B cell (primary cell): ENCODE measurements around the gene EED. TPM values are rescaled to one million over a fixed set of nuclear protein-coding genes. Genes with fewer than 3 reads are reported as not detected.

ENCODE experiments used
- ATAC-seq: fragments of 200-7000 bp; cut with Tn5 transposase; one replicate; pipeline ENCODE4 v1.10.0; 2021; ENCODE audit warnings: low read depth, mild to moderate bottlenecking, moderate number of reproducible peaks, moderate library complexity
- CTCF ChIA-PET: fragments of 350-600 bp; sonication (Branson Sonifier 250); formaldehyde crosslinking; loops from one replicate; lab custom pipeline; 2021; ENCODE audit warnings: antibody characterized with exemption, inconsistent platforms; lab: Charles Lee
- POLR2A ChIA-PET: fragments of 350-600 bp; sonication (Branson Sonifier 250); formaldehyde crosslinking; loops from one replicate; lab custom pipeline; 2021; ENCODE audit warnings: antibody characterized with exemption; lab: Charles Lee
- DNase-seq: peaks from one replicate; pipeline ENCODE4 v3.0.0; 2013
- H2AFZ ChIP-seq: 2 replicates; pipeline ENCODE4 v1.6.1; 2012; ENCODE audit warnings: mild to moderate bottlenecking, low read depth, low read length; ENCODE audit not compliant: insufficient read depth, poor library complexity, severe bottlenecking
- H3K27ac ChIP-seq, 2 donors: 1 replicate in 1 of 2; 2 replicates in 1 of 2; pipeline ENCODE4 v1.5.1; 2012 to 2013; ENCODE audit warnings: low read length in 2 of 2, mild to moderate bottlenecking in 2 of 2, moderate library complexity in 1 of 2
- H3K27me3 ChIP-seq, 4 experiments: fragments of 200-600 bp in 1 of 4; sonication (generic) in 1 of 4; replicated peaks in 1 of 4; 1 replicate in 2 of 4; 2 replicates in 2 of 4; pipeline versions ENCODE4 v1.6.1 to v1.7.0; 2013 to 2016; ENCODE audit warnings: low read length in 3 of 4, mild to moderate bottlenecking in 2 of 4, mixed read lengths in 1 of 4, moderate library complexity in 1 of 4; ENCODE audit not compliant: insufficient read depth in 4 of 4, control insufficient read depth in 3 of 4; ENCODE audit errors: control extremely low read depth in 1 of 4
- H3K36me3 ChIP-seq, 2 experiments: replicated peaks in 1 of 2; 1 replicate in 1 of 2; 2 replicates in 1 of 2; pipeline versions ENCODE4 v1.6.1 to v1.7.1; 2013; ENCODE audit warnings: low read length in 1 of 2; ENCODE audit not compliant: insufficient read depth in 2 of 2, control insufficient read depth in 1 of 2; ENCODE audit errors: control extremely low read depth in 1 of 2, extremely low read depth in 1 of 2
- H3K4me1 ChIP-seq, 2 donors: fragments of 200-600 bp in 1 of 2; sonication (generic) in 1 of 2; 1 replicate in 1 of 2; 2 replicates in 1 of 2; pipeline versions ENCODE4 v1.5.1 to v1.6.1; 2013 to 2017; ENCODE audit warnings: low read length in 2 of 2; ENCODE audit not compliant: control insufficient read depth in 2 of 2, insufficient read depth in 2 of 2
- H3K4me2 ChIP-seq: replicated peaks from 2 replicates; pipeline ENCODE3; 2012; ENCODE audit warnings: mild to moderate bottlenecking, low read depth, low read length; ENCODE audit not compliant: poor library complexity, severe bottlenecking
- H3K4me3 ChIP-seq, 5 experiments: fragments of 200-600 bp in 1 of 5; sonication (generic) in 1 of 5; 1 replicate in 3 of 5; 2 replicates in 2 of 5; pipeline versions ENCODE4 v1.5.1 to v1.7.0; 2011 to 2016; ENCODE audit warnings: low read length in 4 of 5, mild to moderate bottlenecking in 4 of 5, low read depth in 2 of 5, control low read depth in 1 of 5, moderate library complexity in 1 of 5; ENCODE audit not compliant: insufficient read depth in 1 of 5; ENCODE audit errors: control extremely low read depth in 1 of 5, extremely low read depth in 1 of 5
- H3K79me2 ChIP-seq: fragments of 200-600 bp; sonication (generic); one replicate; pipeline ENCODE4 v1.6.0; 2016; ENCODE audit warnings: low read length; ENCODE audit not compliant: control insufficient read depth, insufficient read depth
- H3K9ac ChIP-seq: fragments of 200-600 bp; sonication (generic); 2 replicates; pipeline ENCODE4 v1.6.1; 2017; ENCODE audit warnings: mild to moderate bottlenecking, low read length, moderate library complexity
- H3K9me3 ChIP-seq, 3 donors: one replicate each; pipeline versions ENCODE4 v1.6.1 to v1.7.1; 2013; ENCODE audit warnings: low read length in 2 of 3; ENCODE audit not compliant: control insufficient read depth in 2 of 3, insufficient read depth in 1 of 3; ENCODE audit errors: control extremely low read depth in 1 of 3
- H4K20me1 ChIP-seq: 2 replicates; pipeline ENCODE4 v1.6.0; 2012; ENCODE audit warnings: mild to moderate bottlenecking, low read length; ENCODE audit not compliant: insufficient read depth, control insufficient read depth, poor library complexity, severe bottlenecking
- H3K27ac Mint-ChIP-seq: one replicate; pipeline ENCODE4 v1.8.0; 2021; ENCODE audit warnings: mixed read lengths
- H3K27me3 Mint-ChIP-seq: one replicate; pipeline ENCODE4 v1.8.0; 2021; ENCODE audit warnings: mixed read lengths
- H3K4me1 Mint-ChIP-seq: one replicate; pipeline ENCODE4 v1.8.0; 2021; ENCODE audit warnings: mixed read lengths
- H3K4me3 Mint-ChIP-seq: one replicate; pipeline ENCODE4 v1.8.0; 2021; ENCODE audit warnings: mixed read lengths
- H3K9me3 Mint-ChIP-seq: one replicate; pipeline ENCODE4 v1.8.0; 2022; ENCODE audit warnings: mixed read lengths; ENCODE audit not compliant: insufficient read depth
- EZH2 ChIP-seq: IDR thresholded peaks from 2 replicates; pipeline ENCODE4 v1.6.1; 2012; ENCODE audit warnings: borderline replicate concordance, low read depth, mild to moderate bottlenecking, moderate library complexity, low read length; ENCODE audit not compliant: insufficient read depth, poor library complexity, severe bottlenecking
- WGBS: methylation state at CpG from one replicate; pipeline ENCODE4 v1.1.5; 2013; ENCODE audit warnings: missing lambda C conversion rate; ENCODE audit not compliant: insufficient coverage; 5-methylcytosine and 5-hydroxymethylcytosine counted together
- intact Hi-C: fragments of 100-400 bp; cut with micrococcal nuclease; formaldehyde crosslinking; loops from one replicate; pipeline ENCODE4 v1.10.0; 2022
- polyA plus RNA-seq: library from polyadenylated mRNA; depleted of rRNA; stranded (reverse); fragments of >200 nt; gene quantifications from 2 replicates; pipeline ENCODE4 v1.2.3, GENCODE V29; 2012
- total RNA-seq, 2 donors: library from RNA; stranded (reverse); fragments of 120-200 nt in 1 of 2; gene quantifications; 1 replicate in 1 of 2; 2 replicates in 1 of 2; pipeline versions ENCODE4 v1.2.3 to v1.2.4, GENCODE V29; 2013 to 2022
- TF ChIP-seq, protein P1 (sequence below): fragments of 200-600 bp; IDR thresholded peaks from one replicate; pipeline ENCODE4 v1.8.0; 2022; ENCODE audit warnings: antibody characterized with exemption, mild to moderate bottlenecking

The EED gene
- total and polyA plus RNA-seq, 2 donors (not counting 1 experiment from before 2014, with no cell fraction given): 21.8 to 49.5 TPM

DNA sequence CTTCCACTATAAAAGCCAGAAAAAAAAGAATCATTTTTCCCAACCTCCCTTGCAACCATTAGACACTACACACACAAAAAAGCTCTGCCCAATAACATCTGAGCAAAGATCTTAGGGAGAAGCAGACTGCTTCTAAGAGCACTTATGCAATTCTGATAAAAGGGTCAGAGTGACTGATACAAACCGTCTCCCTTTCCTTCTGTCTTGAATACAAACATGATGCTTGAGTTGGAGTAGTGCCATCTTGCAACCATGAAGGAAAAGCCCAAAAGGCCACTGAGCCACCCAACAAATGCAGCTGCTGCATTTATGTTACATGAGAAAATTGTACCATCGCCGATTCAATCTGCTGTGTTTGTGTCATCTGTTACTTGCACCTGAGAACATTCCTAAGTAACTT is 47.6 kb upstream of the EED start:
- ATAC-seq (no peak), DNase-seq (no peak)
- peaks cover 25 to 26% of the 10 kb centered on the region in 2 donors for H3K4me1 ChIP-seq
- H3K27ac ChIP-seq: no peak overlapping the region
- H3K4me2 ChIP-seq: no peak overlapping the region
- no peak overlapping the region for H2AFZ ChIP-seq
- H3K27me3 Mint-ChIP-seq: no peaks in the 10 kb centered on the region
- H3K9ac ChIP-seq: no peak overlapping the region
- WGBS: no CpG with 5 or more reads among the region's 3 CpGs
- no peak for TF ChIP-seq EZH2
- TF ChIP-seq, protein P1, sequence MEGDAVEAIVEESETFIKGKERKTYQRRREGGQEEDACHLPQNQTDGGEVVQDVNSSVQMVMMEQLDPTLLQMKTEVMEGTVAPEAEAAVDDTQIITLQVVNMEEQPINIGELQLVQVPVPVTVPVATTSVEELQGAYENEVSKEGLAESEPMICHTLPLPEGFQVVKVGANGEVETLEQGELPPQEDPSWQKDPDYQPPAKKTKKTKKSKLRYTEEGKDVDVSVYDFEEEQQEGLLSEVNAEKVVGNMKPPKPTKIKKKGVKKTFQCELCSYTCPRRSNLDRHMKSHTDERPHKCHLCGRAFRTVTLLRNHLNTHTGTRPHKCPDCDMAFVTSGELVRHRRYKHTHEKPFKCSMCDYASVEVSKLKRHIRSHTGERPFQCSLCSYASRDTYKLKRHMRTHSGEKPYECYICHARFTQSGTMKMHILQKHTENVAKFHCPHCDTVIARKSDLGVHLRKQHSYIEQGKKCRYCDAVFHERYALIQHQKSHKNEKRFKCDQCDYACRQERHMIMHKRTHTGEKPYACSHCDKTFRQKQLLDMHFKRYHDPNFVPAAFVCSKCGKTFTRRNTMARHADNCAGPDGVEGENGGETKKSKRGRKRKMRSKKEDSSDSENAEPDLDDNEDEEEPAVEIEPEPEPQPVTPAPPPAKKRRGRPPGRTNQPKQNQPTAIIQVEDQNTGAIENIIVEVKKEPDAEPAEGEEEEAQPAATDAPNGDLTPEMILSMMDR: no peak
- H3K36me3 ChIP-seq: no peaks in the 10 kb centered on the region
- H3K9me3 ChIP-seq: no peaks in the 10 kb centered on the region
- no peaks in the 10 kb centered on the region for H4K20me1 ChIP-seq
- no peaks in the 10 kb centered on the region for H3K79me2 ChIP-seq
- CTCF ChIA-PET: interaction anchor here (1.1 to 1.3 kb wide), 2 partner anchors 8 to 21 kb away, joined by 3 to 4 read pairs; no protein-coding TSS in a partner anchor
- intact Hi-C loops: loop anchor here (10.0 kb wide), 1 partner anchor 342 kb away; the partner anchor contains the start of gene CCDC83
- H3K4me3 ChIP-seq: no peak overlapping the region
- POLR2A ChIA-PET: interaction anchor here (0.6 kb wide), 1 partner anchor 27 kb away, joined by 6 read pairs; no protein-coding TSS in a partner anchor
- H3K4me3 Mint-ChIP-seq: no peak overlapping the region
- no peaks in the 10 kb centered on the region for H3K9me3 Mint-ChIP-seq
- H3K27ac Mint-ChIP-seq: no peak overlapping the region
- peaks cover 23% of the 10 kb centered on the region for H3K4me1 Mint-ChIP-seq
- no peaks in the 10 kb centered on the region for H3K27me3 ChIP-seq

DNA sequence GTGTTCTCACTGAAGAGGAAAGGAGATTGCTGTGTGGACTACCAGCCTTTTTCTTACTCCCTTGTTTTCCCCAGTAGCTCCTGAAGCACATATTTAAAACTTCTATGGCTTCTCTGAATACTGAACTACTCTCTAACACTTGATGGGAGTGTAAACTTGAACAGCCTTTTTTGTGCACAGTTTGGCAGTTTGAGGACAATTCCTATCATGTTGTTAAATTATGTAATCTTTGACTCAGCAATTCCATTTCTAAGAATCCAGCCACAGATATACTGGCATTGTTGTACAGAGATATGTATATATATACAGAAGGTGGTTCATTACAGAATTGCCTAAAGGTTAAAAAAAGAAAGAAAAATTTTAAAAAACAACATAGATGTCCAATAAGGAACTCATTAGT is 47.1 kb upstream of the EED start:
- no peaks in the 10 kb centered on the region for H3K27me3 Mint-ChIP-seq
- H3K9me3 Mint-ChIP-seq: no peaks in the 10 kb centered on the region
- H3K27me3 ChIP-seq: no peaks in the 10 kb centered on the region
- no peaks in the 10 kb centered on the region for H3K9me3 ChIP-seq
- no peak overlapping the region for H3K9ac ChIP-seq
- TF ChIP-seq, protein P1: no peak
- TF ChIP-seq EZH2: no peak
- H3K4me1 Mint-ChIP-seq: peaks cover 19% of the 10 kb centered on the region
- no peak overlapping the region for H3K4me3 ChIP-seq
- DNase-seq (no peak), ATAC-seq (no peak)
- no peak overlapping the region for H3K4me2 ChIP-seq
- H3K27ac Mint-ChIP-seq: no peak overlapping the region
- peaks cover 24 to 25% of the 10 kb centered on the region in 2 donors for H3K4me1 ChIP-seq
- no peaks in the 10 kb centered on the region for H3K36me3 ChIP-seq
- H2AFZ ChIP-seq: no peak overlapping the region
- POLR2A ChIA-PET: no interaction called here
- intact Hi-C loops: loop anchor here (10.0 kb wide), 1 partner anchor 343 kb away; the partner anchor contains the start of gene CCDC83
- no peaks in the 10 kb centered on the region for H3K79me2 ChIP-seq
- H3K27ac ChIP-seq: no peak overlapping the region
- no peak overlapping the region for H3K4me3 Mint-ChIP-seq
- H4K20me1 ChIP-seq: no peaks in the 10 kb centered on the region
- CTCF ChIA-PET: interaction anchor here (1.1 to 1.3 kb wide), 2 partner anchors 8 to 21 kb away, joined by 3 read pairs; no protein-coding TSS in a partner anchor
